Activated CD4-positive, alpha-beta T cell treated with anti-CD3 and anti-CD28 coated beads for 36 hours (primary cell): ENCODE measurements around the gene RBCK1. TPM values are rescaled to one million over a fixed set of nuclear protein-coding genes. Genes with fewer than 3 reads are reported as not detected.

Source experiments
- ATAC-seq: fragments of 200-7000 bp; cut with Tn5 transposase; one replicate; pipeline ENCODE4 v1.10.0; 2021; ENCODE audit warnings: mild to moderate bottlenecking, moderate library complexity
- CTCF ChIA-PET: fragments of 350-600 bp; sonication (Branson Sonifier 250); formaldehyde crosslinking; loops from one replicate; lab custom pipeline; 2021; ENCODE audit warnings: antibody characterized with exemption; lab: Charles Lee
- POLR2A ChIA-PET: fragments of 350-600 bp; sonication (Branson Sonifier 250); formaldehyde crosslinking; loops from one replicate; lab custom pipeline; 2021; ENCODE audit warnings: antibody characterized with exemption, inconsistent platforms; lab: Charles Lee
- DNase-seq: peaks from one replicate; pipeline ENCODE4 v3.0.0-alpha.2; 2020
- H3K27ac Mint-ChIP-seq: one replicate; pipeline ENCODE4 v1.8.0; 2021; ENCODE audit warnings: mixed read lengths
- H3K27me3 Mint-ChIP-seq: one replicate; pipeline ENCODE4 v1.8.0; 2021; ENCODE audit warnings: mixed read lengths
- H3K36me3 Mint-ChIP-seq: one replicate; pipeline ENCODE4 v1.8.0; 2021; ENCODE audit warnings: low read depth, mixed read lengths
- H3K4me1 Mint-ChIP-seq: one replicate; pipeline ENCODE4 v1.8.0; 2021; ENCODE audit warnings: mixed read lengths
- H3K4me3 Mint-ChIP-seq: one replicate; pipeline ENCODE4 v1.8.0; 2021; ENCODE audit warnings: mild to moderate bottlenecking, moderate library complexity, mixed read lengths
- H3K9me3 Mint-ChIP-seq: one replicate; pipeline ENCODE4 v1.8.0; 2021; ENCODE audit warnings: low read depth, mixed read lengths
- intact Hi-C, 2 experiments: fragments of 100-400 bp; cut with DNase I in 1 of 2; cut with micrococcal nuclease in 1 of 2; formaldehyde crosslinking; loops; one replicate each; pipeline versions ENCODE4 v1.14.2 to v1.15.1; 2022 to 2024; cut with DNase I, micrococcal nuclease
- total RNA-seq, 2 experiments: library from RNA; stranded (reverse); gene quantifications; one replicate each; pipeline ENCODE4 v1.2.3, GENCODE V29; 2021

Gene RBCK1
- total RNA-seq, 2 experiments from 2014 or later = 130 to 149 TPM

GRCh38 chr20:432677-433299 is 24.7 kb downstream of the RBCK1 start:
- no peaks in the 10 kb centered on the region for H3K9me3 Mint-ChIP-seq
- no peaks in the 10 kb centered on the region for H3K27me3 Mint-ChIP-seq
- peak overlapping the region; percentile 51 for H3K4me3 Mint-ChIP-seq
- intact Hi-C loops = loop anchor here (1.0 to 2.0 kb wide), 6 partner anchors 24 to 107 kb away; partner anchors contain the start of genes RBCK1 (in 2 of the 2), TBC1D20 (in 2 of the 2) and SOX12 (in 1 of the 2)
- ATAC-seq (no peak), DNase-seq (no peak)
- POLR2A ChIA-PET = interaction anchor here (1.0 kb wide), 1 partner anchor 17 kb away, joined by 5 read pairs; no protein-coding TSS in a partner anchor
- H3K27ac Mint-ChIP-seq = peak overlapping the region; percentile 94
- H3K36me3 Mint-ChIP-seq = peaks cover 63% of the 10 kb centered on the region
- peaks cover 61% of the 10 kb centered on the region for H3K4me1 Mint-ChIP-seq
- CTCF ChIA-PET = interaction anchor here (0.6 to 1.1 kb wide), 3 partner anchors 30 to 136 kb away, joined by 3 to 4 read pairs (median 3); partner anchors contain the start of gene TBC1D20

DNA sequence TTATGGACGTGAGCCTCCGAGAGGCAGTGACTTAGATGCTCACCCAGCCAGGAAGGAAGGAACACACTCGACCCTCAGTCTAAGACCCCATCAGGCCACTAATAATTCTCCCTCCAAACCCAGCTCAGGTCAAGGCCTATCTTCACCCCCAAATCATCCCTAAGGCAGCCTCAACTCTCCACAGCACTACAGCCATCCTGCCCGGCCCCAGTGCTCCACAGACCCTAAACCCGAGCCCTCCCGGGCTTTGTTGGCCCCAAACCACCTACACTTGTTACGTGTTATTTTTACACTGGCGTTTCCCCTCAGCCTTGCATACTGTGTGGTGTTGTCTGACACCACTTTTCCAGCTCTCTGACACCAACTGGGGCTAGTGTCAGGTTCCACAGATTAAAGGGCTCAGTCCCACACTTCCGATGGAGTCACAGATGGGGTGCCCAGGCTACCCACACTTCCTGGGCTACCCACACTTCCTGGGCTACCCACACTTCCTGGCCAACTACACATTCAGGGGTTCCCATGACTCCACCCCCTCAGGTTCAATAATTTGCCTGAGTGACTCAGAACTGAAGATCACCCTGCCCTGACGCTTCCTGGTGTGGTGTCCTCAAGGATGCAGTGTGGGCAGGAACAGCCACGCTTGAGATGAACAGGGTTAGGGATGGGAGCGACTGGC is 25.3 kb downstream of the RBCK1 start:
- Mint-ChIP-seq H3K27ac (peak overlapping the region; percentile 94), H3K4me3 (peak overlapping the region; percentile 51), H3K4me1 (peaks cover 67% of the 10 kb centered on the region), H3K27me3 (no peaks in the 10 kb centered on the region), H3K36me3 (peaks cover 65% of the 10 kb centered on the region), H3K9me3 (no peaks in the 10 kb centered on the region)
- CTCF ChIA-PET = interaction anchor here (0.6 to 1.1 kb wide), 3 partner anchors 29 to 136 kb away, joined by 3 to 4 read pairs (median 3); partner anchors contain the start of gene TBC1D20
- intact Hi-C loops = loop anchor here (1.0 to 2.0 kb wide), 6 partner anchors 25 to 108 kb away; partner anchors contain the start of genes RBCK1 (in 2 of the 2), TBC1D20 (in 2 of the 2) and SOX12 (in 1 of the 2)
- DNase-seq (peak; percentile 86), ATAC-seq (peak; percentile 86)
- POLR2A ChIA-PET = interaction anchor here (1.0 kb wide), 1 partner anchor 17 kb away, joined by 5 read pairs; no protein-coding TSS in a partner anchor

DNA sequence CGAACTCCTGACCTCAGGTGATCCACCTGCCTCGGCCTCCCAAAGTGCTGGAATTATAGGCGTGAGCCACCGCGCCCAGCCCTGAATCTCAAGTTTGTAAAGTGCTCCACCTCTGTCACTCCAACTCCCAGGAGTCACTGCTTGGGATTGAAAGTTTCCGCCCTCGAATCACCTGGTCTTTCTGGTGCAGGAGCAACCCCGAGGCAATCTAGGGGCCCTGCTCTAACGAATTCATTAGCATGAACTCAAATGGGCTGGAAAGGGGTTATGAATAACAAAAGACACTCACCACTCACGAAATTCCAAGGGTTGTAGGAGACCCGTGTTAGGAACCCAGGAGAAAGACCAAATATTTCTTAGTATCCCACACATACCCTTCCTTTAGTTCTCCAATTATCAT is 26.1 kb downstream of the RBCK1 start:
- CTCF ChIA-PET = interaction anchor here (1.0 kb wide), 1 partner anchor 44 kb away, joined by 3 read pairs; no protein-coding TSS in a partner anchor
- intact Hi-C loops = no loop called here
- Mint-ChIP-seq H3K4me1 (peaks cover 75% of the 10 kb centered on the region), H3K4me3 (peak overlapping the region; percentile 51), H3K9me3 (no peaks in the 10 kb centered on the region), H3K27ac (peak overlapping the region; percentile 94), H3K27me3 (no peaks in the 10 kb centered on the region), H3K36me3 (peaks cover 70% of the 10 kb centered on the region)
- no peak for DNase-seq
- POLR2A ChIA-PET = no interaction called here
- no peak for ATAC-seq

- DNase-seq (no peak), ATAC-seq (no peak)
- Mint-ChIP-seq H3K9me3 (no peaks in the 10 kb centered on the region), H3K4me3 (no peak overlapping the region), H3K27ac (peak overlapping the region; percentile 94), H3K36me3 (peaks cover 74% of the 10 kb centered on the region), H3K4me1 (peaks cover 79% of the 10 kb centered on the region), H3K27me3 (no peaks in the 10 kb centered on the region)
- intact Hi-C loops = loop anchor here in 1 of 2 experiments (5.0 kb wide), 1 partner anchor 42 kb away; no protein-coding TSS in a partner anchor
- ChIA-PET POLR2A (no interaction called here), CTCF (interaction anchor here (1.0 kb wide), 1 partner anchor 44 kb away, joined by 3 read pairs; no protein-coding TSS in a partner anchor)
Observed at GRCh38 chr20:434661-435419, 26.7 kb downstream of the RBCK1 start.

- intact Hi-C loops = loop anchor here in 1 of 2 experiments (5.0 kb wide), 1 partner anchor 42 kb away; no protein-coding TSS in a partner anchor
- POLR2A ChIA-PET = no interaction called here
- no peaks in the 10 kb centered on the region for H3K27me3 Mint-ChIP-seq
- DNase-seq = no peak
- no peak overlapping the region for H3K4me3 Mint-ChIP-seq
- H3K27ac Mint-ChIP-seq = peak overlapping the region; percentile 35
- CTCF ChIA-PET = interaction anchor here (0.5 kb wide), 1 partner anchor 28 kb away, joined by 5 read pairs; no protein-coding TSS in a partner anchor
- peaks cover 86% of the 10 kb centered on the region for H3K4me1 Mint-ChIP-seq
- H3K36me3 Mint-ChIP-seq = peaks cover 78% of the 10 kb centered on the region
- no peak for ATAC-seq
- no peaks in the 10 kb centered on the region for H3K9me3 Mint-ChIP-seq
Observed at GRCh38 chr20:435558-435957, 27.5 kb downstream of the RBCK1 start.

- H3K27ac Mint-ChIP-seq = no peak overlapping the region
- peaks cover 81% of the 10 kb centered on the region for H3K4me1 Mint-ChIP-seq
- CTCF ChIA-PET = no interaction called here
- H3K9me3 Mint-ChIP-seq = no peaks in the 10 kb centered on the region
- H3K36me3 Mint-ChIP-seq = peaks cover 76% of the 10 kb centered on the region
- POLR2A ChIA-PET = no interaction called here
- no peaks in the 10 kb centered on the region for H3K27me3 Mint-ChIP-seq
- intact Hi-C loops = loop anchor here in 1 of 2 experiments (5.0 kb wide), 1 partner anchor 41 kb away; no protein-coding TSS in a partner anchor
- no peak for DNase-seq
- no peak overlapping the region for H3K4me3 Mint-ChIP-seq
- no peak for ATAC-seq
Observed at GRCh38 chr20:436476-436875, 28.4 kb downstream of the RBCK1 start.

GRCh38 chr20:437787-438486 is 29.8 kb downstream of the RBCK1 start:
- POLR2A ChIA-PET = interaction anchor here (1.1 kb wide), 1 partner anchor 30 kb away, joined by 3 read pairs; no protein-coding TSS in a partner anchor

DNA sequence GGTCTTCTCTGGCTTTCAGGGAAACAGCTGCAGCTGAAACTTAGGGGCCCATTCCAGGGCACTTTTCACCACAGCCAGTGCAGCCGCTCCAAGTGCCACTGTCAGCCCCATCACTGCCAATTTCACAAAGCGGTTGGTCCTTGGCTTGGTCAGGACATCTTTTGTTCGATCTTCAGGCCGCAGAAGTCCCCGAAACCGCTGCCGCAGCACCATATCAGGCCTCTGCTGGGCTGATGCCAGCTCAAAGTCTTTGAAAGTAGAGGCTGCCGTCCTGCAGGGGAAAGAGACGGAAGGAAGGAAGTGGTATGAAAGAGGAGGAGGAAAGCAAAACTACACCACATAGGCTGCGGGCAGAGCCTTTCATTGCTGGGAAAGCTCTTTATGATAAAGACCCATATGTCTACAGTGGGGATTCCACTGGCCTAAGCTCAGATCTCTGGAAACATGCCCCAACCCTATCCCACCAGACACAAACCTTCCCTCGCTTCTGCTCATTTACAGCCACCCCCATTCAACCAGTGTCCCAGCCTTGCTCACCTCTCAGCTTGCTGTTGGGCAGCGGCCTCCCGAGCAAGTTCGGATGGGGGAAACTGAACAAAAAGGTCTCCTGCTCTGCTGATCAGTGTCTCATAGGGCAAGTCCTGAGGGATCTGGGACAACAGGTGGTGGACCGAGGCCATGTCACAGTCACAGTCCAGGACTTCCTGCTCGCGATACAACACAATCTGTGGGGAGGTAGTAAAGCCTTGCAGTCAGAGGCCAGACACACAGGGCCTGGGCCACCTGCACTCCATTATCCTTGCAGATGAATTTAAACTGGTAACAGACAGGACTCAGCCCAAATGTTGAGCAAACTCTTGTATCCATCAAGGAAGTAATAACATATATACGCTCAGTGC is 30.7 kb downstream of the RBCK1 start:
- Mint-ChIP-seq H3K36me3 (peaks cover 74% of the 10 kb centered on the region), H3K4me3 (peak overlapping the region; percentile 60), H3K9me3 (no peaks in the 10 kb centered on the region), H3K27me3 (no peaks in the 10 kb centered on the region), H3K4me1 (peaks cover 58% of the 10 kb centered on the region), H3K27ac (peak overlapping the region; percentile 88)
- DNase-seq (peak; percentile 71), ATAC-seq (peak; percentile 78)
- ChIA-PET POLR2A (interaction anchor here (1.1 kb wide), 1 partner anchor 31 kb away, joined by 3 read pairs; no protein-coding TSS in a partner anchor), CTCF (interaction anchor here (0.6 to 1.2 kb wide), 6 partner anchors 13 to 330 kb away, joined by 3 to 4 read pairs (median 3); partner anchors contain the start of gene TBC1D20)
- intact Hi-C loops = loop anchor here (1.0 to 5.0 kb wide), 3 partner anchors 23 to 56 kb away; partner anchors contain the start of gene TBC1D20 (in 2 of the 2)

More at GRCh38 chr20:437787-438486, 29.8 kb downstream of the RBCK1 start:
- H3K4me3 Mint-ChIP-seq = peak overlapping the region; percentile 60
- peaks cover 77% of the 10 kb centered on the region for H3K36me3 Mint-ChIP-seq
- ATAC-seq (no peak), DNase-seq (no peak)
- intact Hi-C loops = loop anchor here (1.0 to 5.0 kb wide), 3 partner anchors 24 to 55 kb away; partner anchors contain the start of gene TBC1D20 (in 2 of the 2)
- CTCF ChIA-PET = interaction anchor here (0.6 to 1.2 kb wide), 7 partner anchors 12 to 331 kb away, joined by 3 to 4 read pairs (median 3); partner anchors contain the start of gene TBC1D20
- no peaks in the 10 kb centered on the region for H3K27me3 Mint-ChIP-seq
- H3K27ac Mint-ChIP-seq = peak overlapping the region; percentile 88
- no peaks in the 10 kb centered on the region for H3K9me3 Mint-ChIP-seq
- peaks cover 67% of the 10 kb centered on the region for H3K4me1 Mint-ChIP-seq

GRCh38 chr20:440148-440547 is 32.0 kb downstream of the RBCK1 start:
- DNase-seq (no peak), ATAC-seq (no peak)
- ChIA-PET POLR2A (no interaction called here), CTCF (interaction anchor here (0.8 kb wide), 1 partner anchor 15 kb away, joined by 3 read pairs; no protein-coding TSS in a partner anchor)
- H3K27ac Mint-ChIP-seq = peak overlapping the region; percentile 88
- no peaks in the 10 kb centered on the region for H3K9me3 Mint-ChIP-seq
- intact Hi-C loops = no loop called here
- peaks cover 45% of the 10 kb centered on the region for H3K4me1 Mint-ChIP-seq
- no peak overlapping the region for H3K4me3 Mint-ChIP-seq
- no peaks in the 10 kb centered on the region for H3K27me3 Mint-ChIP-seq
- peaks cover 74% of the 10 kb centered on the region for H3K36me3 Mint-ChIP-seq
